H1 (cell line): ENCODE results near the gene DDI2. TPM values are rescaled to one million over a fixed set of nuclear protein-coding genes. Genes with fewer than 3 reads are reported as not detected.

Experiments
- ATF2 ChIP-seq: IDR thresholded peaks from 2 replicates; pipeline ENCODE4 v1.6.1; 2012; ENCODE audit warnings: low read length, inconsistent platforms
- BRCA1 ChIP-seq: IDR thresholded peaks from 2 replicates; pipeline ENCODE4 v1.6.1; 2012; ENCODE audit warnings: low read depth, low read length, improper control_type of control experiment
- CHD2 ChIP-seq: IDR thresholded peaks from 2 replicates; pipeline ENCODE4 v1.6.1; 2012; ENCODE audit warnings: low read length, improper control_type of control experiment
- CTCF ChIP-seq, 3 experiments: IDR thresholded peaks; 1 replicate in 2 of 3; 2 replicates in 1 of 3; pipeline versions ENCODE4 v1.5.1 to v1.6.1; 2011; ENCODE audit warnings: low read length in 3 of 3, mild to moderate bottlenecking in 3 of 3, inconsistent platforms in 2 of 3, low read depth in 1 of 3, moderate library complexity in 1 of 3; ENCODE audit not compliant: insufficient read depth in 1 of 3; ENCODE audit errors: control extremely low read depth in 1 of 3
- FOSL1 ChIP-seq: IDR thresholded peaks from 2 replicates; pipeline ENCODE4 v1.6.1; 2011; ENCODE audit warnings: mild to moderate bottlenecking, low read depth, low read length, moderate library complexity; ENCODE audit not compliant: insufficient read depth
- GABPA ChIP-seq: IDR thresholded peaks from 2 replicates; pipeline ENCODE4 v1.6.1; 2011; ENCODE audit warnings: mild to moderate bottlenecking, low read length, moderate library complexity, borderline replicate concordance; ENCODE audit not compliant: insufficient read depth
- KDM1A ChIP-seq: fragments of 200-600, 300-600 bp; sonication (generic); IDR thresholded peaks from 2 replicates; pipeline ENCODE4 v1.7.1; 2016; ENCODE audit warnings: mild to moderate bottlenecking, low read length, borderline replicate concordance
- KDM4A ChIP-seq: IDR thresholded peaks from one replicate; pipeline ENCODE4 v1.7.1; 2012; ENCODE audit warnings: low read depth, mild to moderate bottlenecking, moderate library complexity, low read length, inconsistent platforms; ENCODE audit not compliant: severe bottlenecking
- MAFK ChIP-seq: IDR thresholded peaks from 2 replicates; pipeline ENCODE4 v1.6.1; 2012; ENCODE audit warnings: low read depth, mild to moderate bottlenecking, improper control_type of control experiment, low read length
- PHF8 ChIP-seq: fragments of 200-600 bp; sonication (generic); conservative IDR thresholded peaks from 2 replicates; pipeline ENCODE4 v1.7.1; 2012; ENCODE audit warnings: low read depth, mild to moderate bottlenecking, inconsistent platforms, low read length, moderate library complexity
- RBBP5 ChIP-seq: IDR thresholded peaks from 2 replicates; pipeline ENCODE4 v1.7.1; 2012; ENCODE audit warnings: low read depth, mild to moderate bottlenecking, inconsistent platforms, low read length, moderate library complexity, borderline replicate concordance
- RNF2 ChIP-seq: fragments of 200-900, 300-1000 bp; sonication (generic); IDR thresholded peaks from 2 replicates; pipeline ENCODE4 v1.7.1; 2016; ENCODE audit warnings: borderline replicate concordance, low read depth, mild to moderate bottlenecking, antibody characterized with exemption, low read length; ENCODE audit not compliant: poor library complexity, severe bottlenecking; ENCODE audit errors: missing control alignments
- SIN3A ChIP-seq, 2 experiments: IDR thresholded peaks in 1 of 2; conservative IDR thresholded peaks in 1 of 2; 2 replicates each; pipeline ENCODE4 v1.6.1; 2011 to 2012; ENCODE audit warnings: low read length in 2 of 2, improper control_type of control experiment in 1 of 2, low read depth in 1 of 2, mild to moderate bottlenecking in 1 of 2
- SIRT6 ChIP-seq: IDR thresholded peaks from one replicate; pipeline ENCODE4 v1.7.1; 2012; ENCODE audit warnings: low read length, inconsistent platforms
- SP1 ChIP-seq: IDR thresholded peaks from 2 replicates; pipeline ENCODE4 v1.6.1; 2011; ENCODE audit warnings: low read depth, low read length
- SP2 ChIP-seq: IDR thresholded peaks from 2 replicates; pipeline ENCODE4 v1.6.1; 2012; ENCODE audit warnings: mild to moderate bottlenecking, low read length, inconsistent platforms
- TAF1 ChIP-seq: IDR thresholded peaks from 2 replicates; pipeline ENCODE4 v1.6.1; 2011; ENCODE audit warnings: mild to moderate bottlenecking, low read depth, low read length
- TCF12 ChIP-seq: IDR thresholded peaks from 2 replicates; pipeline ENCODE4 v1.6.1; 2011; ENCODE audit warnings: low read depth, mild to moderate bottlenecking, low read length
- TEAD4 ChIP-seq: IDR thresholded peaks from 2 replicates; pipeline ENCODE4 v1.6.1; 2012; ENCODE audit warnings: low read depth, low read length, inconsistent platforms, mixed read lengths
- YY1 ChIP-seq: IDR thresholded peaks from 2 replicates; pipeline ENCODE4 v1.6.1; 2011; ENCODE audit warnings: low read depth, mild to moderate bottlenecking, low read length
- polyA plus RNA-seq, 7 experiments: library from polyadenylated mRNA; depleted of rRNA in 3 of 7; stranded (reverse) in 5 of 7; unstranded in 2 of 7; fragments of >200 nt in 5 of 7; fragments of 200-250 nt in 2 of 7; gene quantifications; 1 replicate in 5 of 7; 2 replicates in 1 of 7; 4 replicates in 1 of 7; pipeline versions ENCODE4 v1.2.1 to v1.2.3, GENCODE V29; 2011 to 2013; ENCODE audit warnings: missing spikeins in 2 of 7, mixed read lengths in 2 of 7
- total RNA-seq: library from RNA; stranded (reverse); fragmentation: NEBNext Ultra II Directional; extraction: Animal tissue kit (Norgen Biotek cat#: 25700); gene quantifications from 2 replicates; pipeline ENCODE4 v1.2.1, GENCODE V29; 2021

DDI2 gene
- total and polyA plus RNA-seq, 2 of the 8 experiments (the other 6 are each of a cell fraction or from before 2014, with no cell fraction given): 7.7 to 38.3 TPM

DNA sequence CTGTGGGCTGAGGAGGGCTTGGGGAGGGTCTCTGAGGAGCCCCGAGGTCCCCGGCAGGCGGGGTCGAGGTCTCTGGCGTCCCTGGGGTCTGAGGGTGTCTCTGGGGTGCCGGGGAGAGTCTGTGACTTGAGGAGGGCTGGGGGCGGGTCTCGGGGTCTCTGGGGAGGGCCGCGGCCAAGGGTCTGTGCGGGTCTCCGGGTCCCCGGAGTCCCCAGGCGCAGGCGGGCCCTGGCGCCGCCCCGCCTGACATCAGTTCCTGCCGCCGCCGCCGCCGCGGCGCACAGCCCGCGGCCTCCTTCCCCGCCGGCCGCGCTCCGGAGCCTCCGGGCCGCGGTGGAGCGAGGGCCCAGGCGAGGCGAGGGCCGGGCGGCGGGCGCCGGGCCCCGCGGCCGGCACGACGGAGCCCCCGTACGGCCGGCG lies 66.8 kb downstream of the DDI2 start, which contains the start of gene PLEKHM2 (continued):
- no peak for TF ChIP-seq RBBP5
- no peak for TF ChIP-seq CHD2
- no peak for TF ChIP-seq CTCF (IDR thresholded peaks at IDR 0.05; ENCODE audit: control extremely low read depth in 1 of 3, insufficient read depth in 1 of 3, low read depth in 1 of 3, low read length in 3 of 3)
- TF ChIP-seq SIN3A (conservative IDR thresholded peaks at IDR 0.05 in 1 of 2, IDR thresholded peaks at IDR 0.05 in 1 of 2; ENCODE audit: low read depth in 1 of 2, low read length in 2 of 2): no peak
- no peak for TF ChIP-seq FOSL1
- TF ChIP-seq RNF2: no peak
- TF ChIP-seq KDM1A: no peak
- peak; percentile 3 for TF ChIP-seq KDM4A
- no peak for TF ChIP-seq YY1
- TF ChIP-seq GABPA: 0 out of 2 replicates have a peak, but pooled peaks have one; percentile 32
- no peak for TF ChIP-seq ATF2
- peak; percentile 52; the same call in 1 of the 2 replicates for TF ChIP-seq TAF1
- TF ChIP-seq BRCA1: no peak
- TF ChIP-seq SP1: no peak
- no peak for TF ChIP-seq SP2
- TF ChIP-seq SIRT6: no peak
- no peak for TF ChIP-seq TCF12
- TF ChIP-seq MAFK: no peak
- peak; percentile 49; the same call in 1 of the 2 replicates for TF ChIP-seq PHF8
- TF ChIP-seq TEAD4: no peak
